HCT116 (cell line): ENCODE measurements around the gene MALRD1. TPM values are rescaled to one million over a fixed set of nuclear protein-coding genes. Genes with fewer than 3 reads are reported as not detected.

Source experiments
- ATAC-seq: fragments of 200-7000 bp; cut with Tn5 transposase; 2 replicates; pipeline ENCODE4 v1.9.1; 2020; ENCODE audit warnings: mild to moderate bottlenecking, moderate library complexity
- BruUV-seq: library from RNA; stranded (reverse); fragments of 400-500 nt; replicated peaks from 2 replicates; lab custom pipeline; 2021; lab: Mats Ljungman, UMichigan
- CTCF ChIA-PET: fragments of 300-600 bp; sonication (Branson Sonifier 250); formaldehyde crosslinking; loops from one replicate; lab custom pipeline; 2021; ENCODE audit warnings: antibody characterized with exemption; lab: Charles Lee
- POLR2A ChIA-PET: fragments of 300-600, 350-600 bp; sonication (Branson Sonifier 250); formaldehyde crosslinking; loops from one replicate; lab custom pipeline; 2021; ENCODE audit warnings: antibody characterized with exemption; lab: Charles Lee
- RAD21 ChIA-PET, 2 experiments: fragments of 300-600 bp; sonication (Branson Sonifier 250); formaldehyde crosslinking; loops; one replicate each; lab custom pipeline; 2023; ENCODE audit warnings: low total read pairs in 2 of 2; ENCODE audit not compliant: uncharacterized antibody in 2 of 2, unreplicated experiment in 2 of 2, low non-redundant PET in 1 of 2; lab: Charles Lee
- DNase-seq: peaks from one replicate; pipeline ENCODE4 v3.0.0-alpha.2; 2010; ENCODE audit warnings: low read depth, low spot score
- H2AFZ ChIP-seq: fragments of 200-600 bp; shearing (Covaris generic), sonication (generic); 2 replicates; pipeline ENCODE4 v1.6.1; 2017; ENCODE audit warnings: low read depth, mixed run types, mixed read lengths, antibody characterized with exemption, low read length; ENCODE audit not compliant: poor library complexity, severe bottlenecking
- H3K27ac ChIP-seq: 2 replicates; pipeline ENCODE4 v1.5.1; 2012; ENCODE audit warnings: low read depth, low read length
- H3K27me3 ChIP-seq: fragments of 200-600 bp; sonication (generic); 2 replicates; pipeline ENCODE4 v1.6.1; 2016; ENCODE audit warnings: mixed run types, low read length, mixed read lengths; ENCODE audit not compliant: insufficient read depth
- H3K36me3 ChIP-seq, 2 experiments: fragments of 200-500 bp in 1 of 2; fragments of 200-600 bp in 1 of 2; sonication (Bioruptor generic) in 1 of 2; sonication (generic) in 1 of 2; 2 replicates each; pipeline versions ENCODE4 v1.5.1 to v1.6.1; 2014 to 2016; ENCODE audit warnings: low read length in 2 of 2, inconsistent platforms in 1 of 2, mixed read lengths in 1 of 2, mixed run types in 1 of 2; ENCODE audit not compliant: insufficient read depth in 2 of 2, control insufficient read depth in 1 of 2
- H3K4me1 ChIP-seq, 2 experiments: fragments of 200-600 bp in 1 of 2; sonication (generic) in 1 of 2; 2 replicates each; pipeline versions ENCODE4 v1.5.1 to v1.6.1; 2012 to 2017; ENCODE audit warnings: low read length in 2 of 2, inconsistent platforms in 1 of 2, mild to moderate bottlenecking in 1 of 2, mixed read lengths in 1 of 2, mixed run types in 1 of 2, moderate library complexity in 1 of 2; ENCODE audit not compliant: insufficient read depth in 2 of 2, control insufficient read depth in 1 of 2
- H3K4me2 ChIP-seq: fragments of 200-600 bp; sonication (generic); 2 replicates; pipeline ENCODE4 v1.6.1; 2017; ENCODE audit warnings: mixed run types, low read length, mixed read lengths
- H3K4me3 ChIP-seq, 2 experiments: fragments of 200-600 bp in 1 of 2; sonication (generic) in 1 of 2; replicated peaks in 1 of 2; 2 replicates each; pipeline ENCODE4 v1.5.1; 2011 to 2016; ENCODE audit warnings: low read length in 2 of 2, control low read depth in 1 of 2, low read depth in 1 of 2, mild to moderate bottlenecking in 1 of 2, mixed read lengths in 1 of 2, mixed run types in 1 of 2
- H3K79me2 ChIP-seq: fragments of 200-600 bp; sonication (generic); 2 replicates; pipeline ENCODE4 v1.6.1; 2017; ENCODE audit warnings: mild to moderate bottlenecking, mixed run types, low read length, moderate library complexity, mixed read lengths; ENCODE audit not compliant: insufficient read depth
- H3K9ac ChIP-seq: fragments of 200-600 bp; sonication (generic); 2 replicates; pipeline ENCODE4 v1.6.1; 2016; ENCODE audit warnings: low read length, mixed read lengths
- H3K9me2 ChIP-seq: fragments of 200-600 bp; sonication (generic), shearing (Covaris generic); 2 replicates; pipeline ENCODE4 v1.6.1; 2017; ENCODE audit warnings: mixed run types, mild to moderate bottlenecking, moderate library complexity; ENCODE audit not compliant: insufficient read depth
- H3K9me3 ChIP-seq, 2 experiments: fragments of 200-500 bp in 1 of 2; fragments of 200-600 bp in 1 of 2; sonication (Bioruptor generic) in 1 of 2; sonication (generic) in 1 of 2; 2 replicates each; pipeline ENCODE4 v1.6.1; 2014 to 2017; ENCODE audit warnings: low read length in 2 of 2, mixed read lengths in 2 of 2, inconsistent platforms in 1 of 2, low read depth in 1 of 2, mild to moderate bottlenecking in 1 of 2, mixed run types in 1 of 2, moderate library complexity in 1 of 2; ENCODE audit not compliant: control insufficient read depth in 1 of 2, insufficient read depth in 1 of 2
- H4K20me1 ChIP-seq: fragments of 200-600 bp; sonication (generic), shearing (Covaris generic); 2 replicates; pipeline ENCODE4 v1.6.1; 2017; ENCODE audit warnings: mixed run types, mild to moderate bottlenecking, moderate library complexity; ENCODE audit not compliant: insufficient read depth
- JUND ChIP-seq: IDR thresholded peaks from 2 replicates; pipeline ENCODE4 v1.6.1; 2012
- POLR2A ChIP-seq: IDR thresholded peaks from 2 replicates; pipeline ENCODE4 v1.7.0; 2011; ENCODE audit warnings: borderline replicate concordance; ENCODE audit not compliant: insufficient read depth, insufficient read length; ENCODE audit errors: extremely low read depth
- POLR2AphosphoS5 ChIP-seq: IDR thresholded peaks from 2 replicates; pipeline ENCODE4 v1.6.1; 2011; ENCODE audit warnings: mild to moderate bottlenecking, low read depth, low read length, moderate library complexity
- ZNF274 ChIP-seq: fragments of 200-500 bp; sonication (Bioruptor generic); IDR thresholded peaks from 2 replicates; pipeline ENCODE4 v1.6.1; 2014; ENCODE audit warnings: mild to moderate bottlenecking, low read depth, low read length, inconsistent platforms
- intact Hi-C: fragments of 100-400 bp; cut with micrococcal nuclease; formaldehyde crosslinking; loops from 2 replicates; pipeline ENCODE4 v1.10.0; 2022
- total RNA-seq: library from RNA; stranded (reverse); gene quantifications from one replicate; pipeline ENCODE4 v1.2.1, GENCODE V29; 2021; ENCODE audit not compliant: unreplicated experiment
- TF ChIP-seq, protein P1 (sequence below): IDR thresholded peaks from 2 replicates; pipeline ENCODE4 v1.6.1; 2012; ENCODE audit warnings: low read depth

Gene MALRD1
- total RNA-seq, 1 experiment from 2014 or later: not detected

DNA sequence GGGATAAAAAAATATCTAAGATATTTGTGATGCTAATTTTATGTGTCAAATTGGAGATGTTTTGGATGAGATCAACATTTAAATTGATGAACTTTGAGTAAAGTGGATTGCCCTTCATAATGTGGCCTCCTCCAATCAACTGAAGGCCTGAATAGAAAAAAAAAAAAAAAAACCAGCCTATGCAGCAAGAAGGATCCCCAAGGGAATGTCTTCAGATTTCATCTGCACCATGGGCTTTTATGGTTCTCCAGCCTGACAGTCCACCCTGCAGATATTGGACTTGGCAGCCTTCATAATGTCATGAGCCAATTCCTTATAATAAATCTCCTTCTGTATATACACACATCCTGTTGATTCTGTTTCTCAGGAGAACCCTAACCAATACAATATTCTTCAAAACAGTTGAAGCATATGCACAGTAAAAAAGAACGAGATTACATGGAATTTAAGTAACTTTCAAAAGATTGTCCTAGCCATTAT, 450.7 kb downstream of the MALRD1 start (continued):
- no peak for TF ChIP-seq JUND
- TF ChIP-seq POLR2AphosphoS5: no peak
- no peak for TF ChIP-seq ZNF274
- TF ChIP-seq, all 23 proteins: peak for 0

DNA sequence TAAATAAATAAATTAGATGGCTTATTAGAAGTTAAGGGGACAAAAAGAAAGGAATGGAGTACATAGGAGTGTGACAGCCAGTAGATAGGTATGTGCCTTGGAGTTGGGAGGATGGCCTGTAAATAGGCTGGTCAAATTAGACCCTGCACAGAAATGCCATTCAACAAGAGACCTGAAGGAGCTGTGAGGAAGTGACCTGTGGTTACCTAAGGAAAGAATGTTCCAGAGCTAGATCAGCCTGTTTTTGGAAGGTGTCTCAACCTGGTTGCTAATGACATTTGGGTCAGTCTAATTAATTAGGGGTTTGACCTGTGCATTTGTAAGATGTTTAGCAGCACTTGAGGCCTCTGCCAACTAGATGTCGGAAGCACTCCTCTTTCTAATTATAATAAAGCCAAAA, 452.4 kb downstream of the MALRD1 start:
- no peak overlapping the region for H3K4me3 ChIP-seq
- no peaks in the 10 kb centered on the region for H3K4me1 ChIP-seq
- intact Hi-C loops: no loop called here
- H3K27ac ChIP-seq: no peak overlapping the region
- ChIA-PET POLR2A (no interaction called here), CTCF (no interaction called here), RAD21 (no interaction called here)
- H4K20me1 ChIP-seq: no peaks in the 10 kb centered on the region
- H2AFZ ChIP-seq: no peak overlapping the region
- H3K79me2 ChIP-seq: no peaks in the 10 kb centered on the region
- BruUV-seq: no TSS peak
- ATAC-seq: no peak
- H3K9ac ChIP-seq: no peak overlapping the region
- peaks cover 0 to 13% of the 10 kb centered on the region in 2 experiments; a peak in 2 of 4 replicates for H3K9me3 ChIP-seq
- H3K36me3 ChIP-seq: no peaks in the 10 kb centered on the region
- no peaks in the 10 kb centered on the region for H3K27me3 ChIP-seq
- no peaks in the 10 kb centered on the region for H3K9me2 ChIP-seq
- TF ChIP-seq, protein P1, sequence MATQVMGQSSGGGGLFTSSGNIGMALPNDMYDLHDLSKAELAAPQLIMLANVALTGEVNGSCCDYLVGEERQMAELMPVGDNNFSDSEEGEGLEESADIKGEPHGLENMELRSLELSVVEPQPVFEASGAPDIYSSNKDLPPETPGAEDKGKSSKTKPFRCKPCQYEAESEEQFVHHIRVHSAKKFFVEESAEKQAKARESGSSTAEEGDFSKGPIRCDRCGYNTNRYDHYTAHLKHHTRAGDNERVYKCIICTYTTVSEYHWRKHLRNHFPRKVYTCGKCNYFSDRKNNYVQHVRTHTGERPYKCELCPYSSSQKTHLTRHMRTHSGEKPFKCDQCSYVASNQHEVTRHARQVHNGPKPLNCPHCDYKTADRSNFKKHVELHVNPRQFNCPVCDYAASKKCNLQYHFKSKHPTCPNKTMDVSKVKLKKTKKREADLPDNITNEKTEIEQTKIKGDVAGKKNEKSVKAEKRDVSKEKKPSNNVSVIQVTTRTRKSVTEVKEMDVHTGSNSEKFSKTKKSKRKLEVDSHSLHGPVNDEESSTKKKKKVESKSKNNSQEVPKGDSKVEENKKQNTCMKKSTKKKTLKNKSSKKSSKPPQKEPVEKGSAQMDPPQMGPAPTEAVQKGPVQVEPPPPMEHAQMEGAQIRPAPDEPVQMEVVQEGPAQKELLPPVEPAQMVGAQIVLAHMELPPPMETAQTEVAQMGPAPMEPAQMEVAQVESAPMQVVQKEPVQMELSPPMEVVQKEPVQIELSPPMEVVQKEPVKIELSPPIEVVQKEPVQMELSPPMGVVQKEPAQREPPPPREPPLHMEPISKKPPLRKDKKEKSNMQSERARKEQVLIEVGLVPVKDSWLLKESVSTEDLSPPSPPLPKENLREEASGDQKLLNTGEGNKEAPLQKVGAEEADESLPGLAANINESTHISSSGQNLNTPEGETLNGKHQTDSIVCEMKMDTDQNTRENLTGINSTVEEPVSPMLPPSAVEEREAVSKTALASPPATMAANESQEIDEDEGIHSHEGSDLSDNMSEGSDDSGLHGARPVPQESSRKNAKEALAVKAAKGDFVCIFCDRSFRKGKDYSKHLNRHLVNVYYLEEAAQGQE: no peak
- no peak for TF ChIP-seq POLR2A
- DNase-seq: no peak
- no peak overlapping the region for H3K4me2 ChIP-seq
